Head of caudate nucleus (tissue), 42 donors: ENCODE measurements around the gene DENND5A.

Experiments used
- DNase-seq, 42 donors: peaks; one replicate each; pipeline versions ENCODE4 v3.0.0 to v3.0.0-alpha.2; 2020 to 2021; ENCODE audit warnings: mixed read lengths in 7 of 42
- intact Hi-C: fragments of 100-400 bp; cut with DNase I; formaldehyde crosslinking; loops from one replicate; pipeline ENCODE4 v1.15.0; 2022

The DENND5A gene

GRCh38 chr11:9151631-9152030 lies 113.5 kb downstream of the DENND5A start:
- intact Hi-C loops, result no loop called here
- DNase-seq, result no peak

GRCh38 chr11:9150926-9151325 lies 114.2 kb downstream of the DENND5A start:
- intact Hi-C loops, result no loop called here
- DNase-seq, result no peak

- intact Hi-C loops, result no loop called here
- DNase-seq, result no peak
Measured at GRCh38 chr11:9150501-9150900, 114.6 kb downstream of the DENND5A start.

- DNase-seq, result no peak
- intact Hi-C loops, result loop anchor here (10.0 kb wide), 1 partner anchor 116 kb away; the partner anchor contains the start of gene DENND5A
Measured at GRCh38 chr11:9148727-9149126, 116.4 kb downstream of the DENND5A start.

- DNase-seq, result no peak
- intact Hi-C loops, result loop anchor here (10.0 kb wide), 1 partner anchor 117 kb away; the partner anchor contains the start of gene DENND5A
Measured at GRCh38 chr11:9148035-9148434, 117.1 kb downstream of the DENND5A start.

- intact Hi-C loops, result loop anchor here (10.0 kb wide), 1 partner anchor 118 kb away; the partner anchor contains the start of gene DENND5A
- peak in 3 of 42 donors; percentile 24 to 56 (median 37) for DNase-seq
Measured at GRCh38 chr11:9146477-9146876, 118.7 kb downstream of the DENND5A start.

GRCh38 chr11:9145283-9145682 lies 119.9 kb downstream of the DENND5A start:
- intact Hi-C loops, result loop anchor here (10.0 kb wide), 1 partner anchor 120 kb away; the partner anchor contains the start of gene DENND5A

GRCh38 chr11:9144828-9145227 lies 120.3 kb downstream of the DENND5A start:
- DNase-seq, result no peak
- intact Hi-C loops, result loop anchor here (10.0 kb wide), 1 partner anchor 120 kb away; the partner anchor contains the start of gene DENND5A

More at GRCh38 chr11:9145283-9145682, 119.9 kb downstream of the DENND5A start:
- DNase-seq, result no peak

- intact Hi-C loops, result loop anchor here (10.0 kb wide), 1 partner anchor 121 kb away; the partner anchor contains the start of gene DENND5A
- DNase-seq, result peak in 1 of 42 donors; percentile 34
Measured at GRCh38 chr11:9143721-9144120, 121.4 kb downstream of the DENND5A start.

- intact Hi-C loops, result loop anchor here (10.0 kb wide), 1 partner anchor 122 kb away; the partner anchor contains the start of gene DENND5A
- peak; percentile 37 to 92 (median 77) for DNase-seq
Measured at GRCh38 chr11:9142732-9143131, 122.4 kb downstream of the DENND5A start.

GRCh38 chr11:9141186-9141585 lies 124.0 kb downstream of the DENND5A start:
- intact Hi-C loops, result loop anchor here (10.0 kb wide), 1 partner anchor 124 kb away; the partner anchor contains the start of gene DENND5A
- no peak for DNase-seq

GRCh38 chr11:9139628-9140357 lies 125.4 kb downstream of the DENND5A start:
- intact Hi-C loops, result loop anchor here (10.0 kb wide), 3 partner anchors 125 to 225 kb away; partner anchors contain the start of genes AKIP1 and DENND5A
- DNase-seq, result peak in 12 of 42 donors; percentile 14 to 57 (median 34)

- DNase-seq, result no peak
- intact Hi-C loops, result loop anchor here (10.0 kb wide), 2 partner anchors 124 to 224 kb away; partner anchors contain the start of gene AKIP1
Measured at GRCh38 chr11:9138612-9139579, 126.3 kb downstream of the DENND5A start.

- no peak for DNase-seq
- intact Hi-C loops, result loop anchor here (10.0 kb wide), 2 partner anchors 123 to 223 kb away; partner anchors contain the start of gene AKIP1
Measured at GRCh38 chr11:9138133-9138453, 127.1 kb downstream of the DENND5A start.

GRCh38 chr11:9137293-9138132 lies 127.6 kb downstream of the DENND5A start:
- intact Hi-C loops, result loop anchor here (10.0 kb wide), 2 partner anchors 123 to 223 kb away; partner anchors contain the start of gene AKIP1
- peak; percentile 62 to 90 (median 80) for DNase-seq

- DNase-seq, result no peak
- intact Hi-C loops, result loop anchor here (10.0 kb wide), 2 partner anchors 122 to 222 kb away; partner anchors contain the start of gene AKIP1
Measured at GRCh38 chr11:9136741-9137140, 128.4 kb downstream of the DENND5A start.

GRCh38 chr11:9133956-9134355 lies 131.2 kb downstream of the DENND5A start:
- intact Hi-C loops, result loop anchor here (10.0 kb wide), 2 partner anchors 119 to 219 kb away; partner anchors contain the start of gene AKIP1

More at GRCh38 chr11:9133956-9134355, 131.2 kb downstream of the DENND5A start:
- no peak for DNase-seq
